Activated CD4-positive, alpha-beta T cell treated with anti-CD3 and anti-CD28 coated beads for 4 hours (primary cell): Measurements from ENCODE around the gene LRRC75B.
"Not testable (repeated sequence)": the region's sequence is repeated elsewhere in the genome, so short reads cannot be mapped to it uniquely, and the experiment has no call there.

ENCODE experiments used
- DNase-seq, 2 donors: peaks; one replicate each; pipeline ENCODE4 v3.0.0-alpha.2; 2020

Gene LRRC75B

GRCh38 chr22:24602105-24602749, 9.4 kb upstream of the LRRC75B start:
- not testable (repeated sequence) for DNase-seq

GRCh38 chr22:24601217-24602104, 8.6 kb upstream of the LRRC75B start:
- no peak for DNase-seq

- not testable (repeated sequence) for DNase-seq
Measured at GRCh38 chr22:24599958-24600715, 7.3 kb upstream of the LRRC75B start.

- DNase-seq, result no peak
Measured at GRCh38 chr22:24599514-24599913, 6.6 kb upstream of the LRRC75B start.

DNA sequence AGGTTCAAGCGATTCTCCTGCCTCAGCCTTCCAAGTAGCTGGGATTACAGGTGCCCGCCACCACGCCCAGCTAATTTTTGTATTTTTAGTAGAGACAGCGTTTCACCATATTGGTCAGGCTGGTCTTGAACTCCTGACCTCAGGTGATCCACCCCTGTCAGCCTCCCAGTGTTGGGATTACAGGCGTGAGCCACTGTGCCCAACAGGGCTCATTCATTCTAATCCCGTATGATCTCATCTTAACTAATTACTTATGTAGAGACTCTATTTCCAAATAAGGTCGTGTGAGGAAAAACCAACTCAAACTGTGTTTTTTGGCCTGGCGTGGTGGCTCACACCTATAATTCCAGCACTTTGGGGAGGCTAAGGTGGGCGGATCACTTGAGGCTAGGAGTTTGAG, 4.2 kb upstream of the LRRC75B start:
- DNase-seq, result not testable (repeated sequence)

GRCh38 chr22:24595863-24596262, 3.0 kb upstream of the LRRC75B start:
- DNase-seq, result no peak

DNA sequence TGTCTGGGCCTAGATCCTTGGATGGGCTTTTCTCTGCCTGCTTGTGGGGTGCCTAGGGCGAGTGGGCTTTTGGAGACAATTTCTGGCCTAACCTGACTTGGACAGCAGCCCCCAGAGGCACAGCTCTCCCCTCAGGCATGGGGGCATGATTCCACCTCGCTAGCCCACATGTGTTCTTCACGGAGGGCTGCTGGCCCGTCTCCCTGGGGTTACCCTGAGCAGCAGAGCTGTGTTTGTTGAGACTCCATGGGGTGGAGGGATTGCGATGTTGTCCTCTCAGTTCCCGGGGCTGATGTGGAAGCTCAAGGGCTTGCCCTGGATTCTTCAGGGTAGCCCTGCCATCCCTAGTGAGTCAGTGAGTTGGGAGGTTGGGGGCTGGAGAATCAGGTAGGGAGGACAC, 2.4 kb upstream of the LRRC75B start:
- DNase-seq, result no peak

- no peak for DNase-seq
Measured at GRCh38 chr22:24594569-24595120, 1.8 kb upstream of the LRRC75B start.

- no peak for DNase-seq
Measured at GRCh38 chr22:24593836-24594568, 1.1 kb upstream of the LRRC75B start.

- not testable (repeated sequence) for DNase-seq
Measured at GRCh38 chr22:24593559-24593835, 624 bp upstream of the LRRC75B start.

DNA sequence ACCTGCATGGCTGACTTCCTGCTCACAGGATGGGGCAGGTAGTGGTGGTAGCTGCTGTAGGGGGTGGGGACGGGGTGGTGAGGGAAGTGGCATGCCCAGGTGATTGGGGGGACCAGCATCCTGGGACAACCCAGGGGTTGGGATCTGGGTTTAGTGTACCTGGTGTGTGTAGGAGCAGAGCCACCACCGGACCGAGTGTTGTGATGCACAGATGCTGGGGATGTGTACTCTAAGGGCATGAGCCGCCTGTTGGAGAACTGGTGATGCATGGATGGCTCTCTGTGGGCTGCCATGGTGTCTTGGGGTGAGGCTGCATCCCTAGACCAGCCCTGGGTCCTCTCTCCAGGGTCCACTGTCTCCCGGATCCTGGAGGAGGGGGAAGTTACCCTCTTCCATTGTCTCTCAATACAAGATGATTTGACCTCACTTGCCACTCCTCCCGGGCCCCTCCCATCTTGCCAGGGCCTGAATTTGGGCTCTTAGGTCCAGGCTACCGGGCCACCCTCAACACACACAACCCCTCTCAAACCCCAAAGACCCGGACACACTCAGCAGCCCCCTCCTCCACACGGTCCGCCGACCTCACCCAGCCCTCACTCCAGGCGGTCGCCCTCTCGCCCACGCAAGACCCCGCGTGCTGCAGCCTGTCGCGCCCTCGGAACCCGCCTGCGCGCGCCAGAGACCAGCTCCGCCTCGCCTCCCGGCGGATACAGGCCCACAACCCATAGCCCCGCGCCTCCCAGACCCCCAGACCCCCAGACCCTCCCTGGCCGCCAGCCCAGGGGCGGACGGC, 619 bp downstream of the LRRC75B start:
- DNase-seq, result no peak

- no peak for DNase-seq
Measured at GRCh38 chr22:24591286-24591830, 1.5 kb downstream of the LRRC75B start.

- DNase-seq, result no peak
Measured at GRCh38 chr22:24590596-24591173, 2.2 kb downstream of the LRRC75B start.

DNA sequence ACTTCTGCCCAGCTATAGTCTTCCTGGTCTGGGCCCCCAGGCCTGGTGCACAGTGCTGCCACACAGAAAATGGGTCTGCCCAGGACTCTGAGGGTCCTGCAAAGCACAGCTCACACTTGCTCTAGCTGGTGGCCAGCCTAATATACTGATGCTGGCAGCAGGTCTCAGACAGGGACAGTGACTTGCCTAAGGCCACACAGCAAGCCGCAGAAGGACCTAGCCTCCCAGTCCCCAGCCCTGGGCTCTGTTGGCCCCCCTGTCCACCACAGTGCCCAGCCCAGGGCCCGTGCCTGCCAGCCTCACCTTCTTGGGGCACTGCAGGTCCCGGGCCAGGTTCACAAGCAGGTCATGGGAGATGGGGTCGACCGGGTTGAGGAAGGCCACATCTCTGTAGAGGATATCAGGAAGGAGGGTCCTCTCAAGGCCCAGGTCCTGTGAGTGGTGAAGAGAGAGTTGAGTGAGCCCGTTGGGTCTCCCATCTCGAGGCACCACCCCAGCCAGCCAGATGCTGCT, 3.3 kb downstream of the LRRC75B start:
- no peak for DNase-seq

GRCh38 chr22:24588757-24589481, 4.0 kb downstream of the LRRC75B start:
- no peak for DNase-seq

DNA sequence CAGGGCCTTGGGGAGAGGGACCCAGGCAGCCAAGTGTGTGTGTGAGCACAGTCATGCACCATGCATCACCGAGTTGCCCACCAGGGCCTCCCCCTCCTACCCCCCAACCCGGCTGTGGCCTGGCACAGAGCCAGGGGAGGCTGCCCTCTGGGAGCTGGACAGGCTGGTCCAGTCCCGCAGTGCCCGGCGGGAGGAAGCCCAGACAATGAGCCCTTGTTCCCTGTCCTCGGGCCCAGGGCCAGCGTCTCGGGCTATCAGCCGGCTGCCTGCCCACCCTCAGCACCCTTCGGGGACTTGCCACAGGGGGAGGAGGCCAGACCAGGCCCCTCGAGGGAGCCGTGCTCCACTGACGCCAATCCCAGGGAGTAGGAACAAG, 4.5 kb downstream of the LRRC75B start:
- DNase-seq, result no peak

- no peak for DNase-seq
Measured at GRCh38 chr22:24587948-24588347, 4.9 kb downstream of the LRRC75B start.

GRCh38 chr22:24587251-24587650, 5.6 kb downstream of the LRRC75B start:
- DNase-seq, result no peak

DNA sequence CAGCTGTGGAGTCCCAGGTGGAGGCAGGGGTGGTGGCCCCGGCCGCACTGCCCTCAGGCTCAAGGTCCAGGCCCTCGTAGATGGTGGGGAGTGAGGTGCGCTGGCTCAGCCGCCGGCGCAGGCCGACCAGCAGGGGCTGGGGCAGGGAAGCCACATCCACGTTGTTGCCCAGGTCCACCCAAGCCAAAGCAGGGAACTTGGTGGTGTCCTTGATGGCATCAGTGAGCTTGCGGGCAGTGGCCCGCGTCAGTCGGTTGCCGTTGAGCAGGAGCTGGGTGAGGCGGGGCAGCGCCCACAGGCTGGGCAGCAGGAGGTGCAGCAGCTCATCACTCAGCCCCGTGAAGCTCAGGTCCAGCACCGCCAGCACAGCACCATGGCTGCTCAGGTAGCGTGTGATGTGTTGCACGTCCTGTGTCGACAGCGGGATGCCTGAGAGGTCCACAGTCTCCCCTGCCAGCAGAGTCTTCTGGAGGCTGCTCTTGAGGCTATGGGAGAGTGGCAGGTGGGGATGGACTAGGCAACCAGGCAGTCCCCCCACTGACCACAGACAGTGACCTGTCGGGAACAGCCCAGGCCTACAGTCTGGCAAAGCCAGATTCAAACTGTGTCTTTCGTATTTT, 6.8 kb downstream of the LRRC75B start:
- DNase-seq, result no peak

- DNase-seq, result no peak
Measured at GRCh38 chr22:24585461-24585860, 7.4 kb downstream of the LRRC75B start.
